GM18498 (cell line): ENCODE measurements around the gene OR7A10.
"Not testable (repeated sequence)": the region's sequence is repeated elsewhere in the genome, so short reads cannot be mapped to it uniquely, and the experiment has no call there.

Experiments
- ATAC-seq: cut with Tn5 transposase; IDR thresholded peaks from one replicate; pipeline ENCODE4 v1.9.1; 2021; ENCODE audit warnings: mild to moderate bottlenecking, moderate library complexity; ENCODE audit not compliant: unreplicated experiment

OR7A10 gene

DNA sequence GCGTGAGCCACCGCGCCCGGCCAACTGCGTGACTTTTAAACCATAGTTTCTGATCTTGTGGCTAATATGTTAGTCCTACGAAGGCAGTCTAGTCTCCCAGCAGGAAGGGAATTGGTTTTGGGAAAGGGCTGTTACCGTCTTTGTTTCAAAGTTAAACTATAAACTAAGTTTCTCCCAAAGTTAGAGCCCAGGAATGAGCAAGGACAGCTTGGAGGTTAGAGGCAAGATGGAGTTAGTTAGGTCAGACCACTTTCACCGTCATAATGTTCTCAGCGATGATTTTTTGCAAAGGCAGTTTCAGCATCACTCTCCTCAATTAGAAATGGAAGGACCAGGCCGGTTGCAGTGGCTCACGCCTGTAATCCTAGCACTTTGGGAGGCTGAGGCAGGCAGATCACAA lies 52.7 kb downstream of the OR7A10 start:
- ATAC-seq = no peak

DNA sequence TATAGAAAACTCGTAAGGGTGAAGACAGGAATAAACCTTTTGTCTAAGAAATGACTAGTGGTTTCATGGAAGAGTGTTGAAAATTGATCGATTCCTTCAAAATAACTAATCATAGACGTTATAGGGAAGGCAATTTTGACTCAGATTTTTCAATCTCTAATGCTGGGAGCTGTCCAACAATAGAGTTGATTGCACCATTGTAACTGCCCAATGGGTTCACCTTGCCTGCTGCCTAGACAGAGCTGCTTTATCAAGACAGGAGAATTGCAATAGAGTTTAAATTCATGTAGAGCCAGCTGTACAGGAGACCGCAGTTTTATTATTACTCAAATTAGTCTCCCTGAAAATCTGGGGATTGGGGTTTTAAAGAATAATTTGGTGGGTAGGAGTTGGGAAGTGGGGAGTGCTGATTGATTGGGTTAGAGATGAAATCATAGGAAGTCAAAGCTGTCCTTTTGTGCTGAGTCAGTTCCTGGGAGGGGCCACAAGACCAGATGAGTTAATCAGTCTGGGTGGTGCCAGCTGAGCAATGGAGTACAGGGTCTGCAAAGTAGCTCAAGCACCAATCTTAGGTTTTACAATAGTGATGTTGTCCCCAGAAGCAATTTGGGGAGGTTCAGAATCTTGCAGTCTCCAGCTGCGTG lies 53.5 kb downstream of the OR7A10 start:
- ATAC-seq = no peak

DNA sequence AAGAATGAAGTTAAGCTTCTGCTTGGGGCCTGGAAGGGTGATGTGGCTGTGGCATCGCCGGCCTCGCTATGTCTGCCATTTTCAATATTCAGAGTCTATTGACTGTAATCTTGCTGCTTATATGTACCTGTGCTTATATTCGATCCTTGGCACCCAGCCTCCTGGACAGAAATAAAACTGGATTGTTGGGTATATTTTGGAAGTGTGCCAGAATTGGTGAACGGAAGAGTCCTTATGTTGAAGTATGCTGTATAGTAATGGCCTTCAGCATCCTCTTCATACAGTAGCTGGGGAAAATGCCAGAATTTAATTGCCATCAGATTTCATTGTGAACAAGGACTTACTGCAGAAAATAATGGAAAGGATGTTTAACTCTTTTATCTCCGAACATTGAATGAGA lies 56.5 kb downstream of the OR7A10 start:
- not testable (repeated sequence) for ATAC-seq
